ELF-1 (cell line): ENCODE results near the gene KLF1.
"Not testable (repeated sequence)": the region's sequence is repeated elsewhere in the genome, so short reads cannot be mapped to it uniquely, and the experiment has no call there.

Source experiments
- DNase-seq: peaks from one replicate; pipeline ENCODE4 v3.0.0-alpha.2; 2016; ENCODE audit warnings: low read depth, low spot score

Gene KLF1

GRCh38 chr19:12886969-12887747, at the start of gene KLF1:
Gene KLF1 (minus strand): TSS chr19:12887201. CDS start chr19:12887140, 61 bp downstream.
- DNase-seq: no peak

DNA sequence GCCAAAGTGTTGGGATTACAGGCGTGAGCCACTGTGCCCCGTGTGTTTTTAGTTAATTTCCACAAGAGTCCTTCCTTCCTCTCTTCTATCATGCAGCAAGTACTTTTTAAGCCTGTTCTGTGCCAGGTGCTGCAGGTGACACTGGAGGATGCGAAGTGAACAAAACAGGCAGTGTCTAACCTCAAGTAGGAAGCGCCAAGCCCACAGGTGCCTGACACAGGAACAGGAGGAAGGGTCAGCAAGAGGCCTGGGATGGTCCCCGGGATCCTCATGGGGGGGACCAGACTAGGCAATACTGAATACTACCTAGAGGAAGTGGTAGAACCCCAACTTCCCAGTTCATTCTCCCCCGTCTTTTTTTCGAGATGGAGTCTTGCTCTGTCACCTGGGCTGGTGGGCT, 49.6 kb upstream of the KLF1 start:
- no peak for DNase-seq

DNA sequence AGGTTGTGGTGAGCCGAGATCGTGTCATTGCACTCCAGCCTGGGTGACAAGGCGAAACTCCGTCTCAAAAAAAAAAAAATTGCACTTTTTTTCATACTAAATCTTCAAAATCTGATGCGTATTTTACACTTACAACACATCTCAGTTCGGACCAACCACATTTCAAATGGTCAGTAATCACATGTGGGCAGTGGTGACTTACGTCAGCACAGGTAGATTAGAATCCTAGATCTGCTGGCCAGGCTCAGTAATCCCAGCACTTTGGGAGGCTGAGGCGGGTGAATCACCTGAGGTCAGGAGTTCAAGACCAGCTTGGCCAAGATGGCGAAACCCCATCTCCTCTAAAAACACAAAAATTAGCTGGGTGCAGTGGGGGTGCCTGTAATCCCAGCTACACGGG, 48.1 kb upstream of the KLF1 start:
- no peak for DNase-seq

- DNase-seq: peak; percentile 93
Measured at GRCh38 chr19:12933287-12934072, 46.5 kb upstream of the KLF1 start, which contains the start of gene FARSA. Gene FARSA (minus strand): TSS chr19:12933711. CDS start chr19:12933696, 15 bp downstream.

DNA sequence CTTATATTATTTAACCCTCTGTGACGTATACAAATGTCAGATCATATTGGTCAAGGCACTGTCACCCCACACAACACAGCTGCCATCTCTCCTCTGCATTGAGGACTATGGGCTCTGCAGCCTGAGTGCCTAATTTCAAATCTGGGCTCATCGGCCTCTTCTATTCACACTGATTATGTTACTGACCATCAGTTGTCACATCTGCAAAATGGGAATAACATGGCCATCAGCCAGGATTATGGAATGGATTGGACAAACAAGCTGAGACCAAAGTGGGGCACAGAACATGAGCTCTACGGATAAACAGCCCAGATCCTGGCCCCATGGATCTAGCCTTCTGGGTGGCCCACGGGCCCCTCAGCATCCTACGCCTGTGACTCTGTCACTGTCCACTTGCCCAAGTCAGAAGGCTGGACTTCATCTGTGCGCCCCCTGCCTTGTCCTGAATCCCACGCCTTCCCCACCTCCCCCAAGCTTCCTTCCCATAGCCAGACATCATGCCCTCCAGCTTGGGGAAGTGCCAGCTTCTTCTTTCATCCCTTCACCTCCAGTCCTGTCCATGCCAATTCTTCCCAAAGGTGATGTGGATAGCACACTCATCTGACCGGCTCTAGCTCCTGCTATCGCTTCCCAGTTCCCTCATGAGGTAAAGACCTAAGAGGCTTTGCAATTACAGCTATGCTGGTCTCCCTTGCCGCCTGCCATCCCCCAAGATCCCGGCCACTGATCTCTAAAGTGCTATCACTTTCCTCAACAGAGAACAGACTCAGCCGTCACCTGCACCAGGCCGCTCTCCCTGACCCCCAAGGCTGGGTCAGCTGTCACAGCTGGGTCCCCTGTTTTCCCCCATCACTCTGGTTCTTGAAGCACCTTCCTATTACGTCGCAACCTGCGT, 45.6 kb upstream of the KLF1 start:
- no peak for DNase-seq

GRCh38 chr19:12930002-12930645, 43.1 kb upstream of the KLF1 start:
- no peak for DNase-seq

- no peak for DNase-seq
Measured at GRCh38 chr19:12924621-12925310, 37.8 kb upstream of the KLF1 start.

GRCh38 chr19:12922959-12923358, 36.0 kb upstream of the KLF1 start:
- DNase-seq: no peak

DNA sequence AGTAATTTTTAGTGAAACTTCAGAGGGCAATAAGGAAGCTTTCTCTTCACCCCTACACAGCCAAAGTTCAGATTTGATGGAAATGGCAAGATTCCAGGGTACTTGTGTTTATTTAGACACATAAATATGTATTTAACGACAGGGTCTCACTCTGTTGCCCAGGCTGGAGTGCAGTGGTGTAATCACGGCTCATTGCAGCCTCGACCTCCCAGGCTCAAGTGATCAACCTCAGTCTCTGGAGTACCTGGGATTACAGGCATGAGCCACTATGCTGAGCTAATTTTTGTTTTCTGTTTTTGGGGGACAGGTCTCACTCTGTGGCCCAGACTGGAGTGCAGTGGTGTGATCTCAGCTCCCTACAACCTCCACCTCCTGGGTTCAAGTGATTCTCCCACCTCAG, 34.0 kb upstream of the KLF1 start:
- DNase-seq: no peak

GRCh38 chr19:12918253-12918652, 31.3 kb upstream of the KLF1 start:
- DNase-seq: no peak

GRCh38 chr19:12915860-12916259, 28.9 kb upstream of the KLF1 start:
- DNase-seq: not testable (repeated sequence)

GRCh38 chr19:12913851-12914690, 27.1 kb upstream of the KLF1 start:
- DNase-seq: peak; percentile 43

DNA sequence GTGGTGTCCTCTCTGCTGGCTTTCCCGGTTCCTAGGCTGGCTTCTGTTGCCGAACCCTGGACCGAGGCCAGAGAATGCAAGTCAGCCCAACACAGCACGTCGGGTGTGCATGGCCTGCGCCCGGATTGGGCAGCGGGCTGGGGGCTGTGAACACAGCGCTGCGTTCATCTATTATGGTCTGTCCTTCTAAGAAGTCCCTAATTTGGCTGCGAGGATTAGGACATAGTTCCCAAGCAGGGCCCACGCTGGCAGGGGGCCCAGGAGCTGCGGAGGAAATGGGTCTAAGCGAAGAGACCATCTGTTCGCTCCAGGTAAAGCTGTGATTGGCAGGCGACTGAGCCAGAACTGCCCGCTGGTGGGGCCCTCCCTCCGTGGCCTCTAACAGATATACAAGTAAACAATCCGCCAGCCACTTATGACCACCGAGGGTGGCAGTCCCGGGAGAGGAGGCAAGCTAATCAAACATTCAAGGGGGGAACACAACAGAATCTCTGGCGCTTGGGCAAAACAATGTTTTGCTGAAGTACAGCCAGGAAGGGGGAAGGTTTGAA, 26.1 kb upstream of the KLF1 start:
- DNase-seq: peak; percentile 70

DNA sequence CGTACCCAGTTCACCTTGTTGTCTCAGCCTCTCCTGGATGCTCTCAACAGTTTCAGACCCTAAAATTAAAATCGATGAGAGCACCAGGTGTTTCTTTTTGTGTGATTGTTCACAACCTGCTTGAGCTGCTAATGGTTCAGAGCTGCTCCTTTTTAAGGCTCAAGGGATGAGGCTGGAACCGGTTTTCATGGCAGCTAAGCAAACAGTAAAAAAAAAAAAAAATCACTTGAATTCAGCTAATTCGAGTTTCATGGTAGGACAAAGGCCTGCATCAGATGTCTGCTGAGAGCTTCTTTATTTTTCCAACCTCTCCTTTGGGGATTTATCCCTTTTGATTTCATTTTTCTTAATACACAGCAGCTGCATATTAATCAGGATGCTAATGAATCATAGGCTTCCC, 25.6 kb upstream of the KLF1 start:
- DNase-seq: no peak

DNA sequence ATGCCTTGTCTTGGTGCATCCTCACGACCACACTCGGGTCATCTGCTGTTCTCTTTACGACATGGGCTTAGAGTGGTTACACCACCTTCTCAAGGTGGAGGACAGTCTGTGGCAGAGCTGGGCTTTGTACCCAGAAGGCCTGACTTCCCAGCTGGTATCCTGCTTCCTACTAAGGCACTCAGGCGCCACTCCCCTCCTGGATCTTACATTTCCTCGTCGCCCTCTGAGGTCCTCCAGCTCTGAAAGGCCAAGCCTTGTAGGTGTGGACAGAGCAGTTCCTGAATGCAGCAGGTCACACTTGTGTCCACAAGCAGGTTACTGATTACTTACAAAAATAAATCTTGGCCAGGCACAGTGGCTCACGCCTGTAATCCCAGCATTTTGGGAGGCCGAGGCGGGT, 20.2 kb upstream of the KLF1 start:
- DNase-seq: no peak

GRCh38 chr19:12899891-12900518, 13.0 kb upstream of the KLF1 start:
- no peak for DNase-seq

DNA sequence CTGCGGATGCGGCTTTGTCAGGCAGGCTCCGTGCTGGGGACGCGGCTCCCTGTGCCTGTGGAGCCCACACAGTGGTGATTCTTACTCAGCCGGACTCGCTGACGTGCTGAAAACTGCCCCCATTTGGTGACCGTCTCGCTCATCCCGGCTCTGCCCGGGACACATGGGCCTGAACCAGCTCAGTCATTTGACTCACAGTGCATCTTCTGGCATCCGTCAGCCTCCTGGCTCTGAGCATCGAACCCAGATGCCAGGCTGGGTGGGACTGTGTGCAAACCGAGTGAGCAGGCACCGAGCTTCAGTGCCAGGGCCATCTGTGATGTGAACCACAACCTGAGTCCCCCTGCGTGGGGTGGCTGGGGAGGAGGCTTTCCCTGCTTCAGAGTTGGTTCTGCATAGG, 9.5 kb upstream of the KLF1 start:
- DNase-seq: no peak

- DNase-seq: no peak
Measured at GRCh38 chr19:12893582-12893981, 6.6 kb upstream of the KLF1 start.

DNA sequence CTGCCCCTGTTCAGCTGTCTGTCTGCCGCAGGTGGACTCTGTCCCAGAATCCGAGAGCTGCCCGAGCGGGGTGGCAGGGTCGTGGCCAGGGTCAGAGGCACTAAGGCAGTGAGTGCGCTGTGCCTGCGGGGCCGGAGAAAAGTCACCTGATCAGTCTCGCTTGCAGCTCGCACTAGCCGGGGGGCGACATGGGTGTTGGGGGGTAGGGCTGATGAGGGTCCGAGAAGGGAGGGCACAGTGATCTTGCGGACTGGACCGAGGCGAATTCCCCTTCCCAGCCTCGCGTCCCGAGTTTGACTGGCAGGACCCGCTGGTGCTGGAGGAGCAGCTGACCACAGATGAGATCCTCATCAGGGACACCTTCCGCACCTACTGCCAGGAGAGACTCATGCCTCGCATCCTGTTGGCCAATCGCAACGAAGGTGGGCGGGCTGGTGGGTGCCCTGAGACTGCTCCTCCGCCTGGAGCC, 4.6 kb upstream of the KLF1 start:
- DNase-seq: no peak
